GM18858 (cell line): ENCODE measurements around the gene S1PR4.

ENCODE experiments used
- ATAC-seq: cut with Tn5 transposase; IDR thresholded peaks from one replicate; pipeline ENCODE4 v1.9.1; 2021; ENCODE audit not compliant: unreplicated experiment

S1PR4 gene

GRCh38 chr19:3178377-3178972, at the start of gene S1PR4:
Gene S1PR4, plus strand, starts transcription at chr19:3178769. Its CDS starts 24 bp downstream, at chr19:3178793.
- ATAC-seq = no peak

- ATAC-seq = no peak
Observed at GRCh38 chr19:3129112-3129511, 49.5 kb upstream of the S1PR4 start.

- ATAC-seq = no peak
Observed at GRCh38 chr19:3131168-3131567, 47.4 kb upstream of the S1PR4 start.

- no peak for ATAC-seq
Observed at GRCh38 chr19:3132971-3133792, 45.4 kb upstream of the S1PR4 start.

GRCh38 chr19:3133793-3134116, 44.8 kb upstream of the S1PR4 start:
- ATAC-seq = no peak

GRCh38 chr19:3135961-3136683, 42.4 kb upstream of the S1PR4 start, which contains the start of gene GNA15:
Gene GNA15, plus strand, starts transcription at chr19:3136033. Its CDS starts 418 bp downstream, at chr19:3136451.
- ATAC-seq = no peak

GRCh38 chr19:3136684-3137055, 41.9 kb upstream of the S1PR4 start:
- ATAC-seq = no peak

GRCh38 chr19:3137119-3137518, 41.5 kb upstream of the S1PR4 start:
- ATAC-seq = no peak

- ATAC-seq = no peak
Observed at GRCh38 chr19:3138268-3138667, 40.3 kb upstream of the S1PR4 start.

- ATAC-seq = no peak
Observed at GRCh38 chr19:3140667-3141038, 37.9 kb upstream of the S1PR4 start.

- ATAC-seq = no peak
Observed at GRCh38 chr19:3142292-3142670, 36.3 kb upstream of the S1PR4 start.

- ATAC-seq = no peak
Observed at GRCh38 chr19:3142781-3143337, 35.7 kb upstream of the S1PR4 start.

- no peak for ATAC-seq
Observed at GRCh38 chr19:3145909-3146676, 32.5 kb upstream of the S1PR4 start.

GRCh38 chr19:3146677-3147100, 31.9 kb upstream of the S1PR4 start:
- no peak for ATAC-seq

GRCh38 chr19:3148503-3148902, 30.1 kb upstream of the S1PR4 start:
- no peak for ATAC-seq

- ATAC-seq = no peak
Observed at GRCh38 chr19:3149089-3149488, 29.5 kb upstream of the S1PR4 start.

- ATAC-seq = no peak
Observed at GRCh38 chr19:3149526-3150505, 28.8 kb upstream of the S1PR4 start.

- no peak for ATAC-seq
Observed at GRCh38 chr19:3150739-3151329, 27.7 kb upstream of the S1PR4 start.
